ENCODE measurements around the gene C2CD4C.
"Not testable (repeated sequence)": the region's sequence is repeated elsewhere in the genome, so short reads cannot be mapped to it uniquely, and the experiment has no call there.

The C2CD4C gene

DNA sequence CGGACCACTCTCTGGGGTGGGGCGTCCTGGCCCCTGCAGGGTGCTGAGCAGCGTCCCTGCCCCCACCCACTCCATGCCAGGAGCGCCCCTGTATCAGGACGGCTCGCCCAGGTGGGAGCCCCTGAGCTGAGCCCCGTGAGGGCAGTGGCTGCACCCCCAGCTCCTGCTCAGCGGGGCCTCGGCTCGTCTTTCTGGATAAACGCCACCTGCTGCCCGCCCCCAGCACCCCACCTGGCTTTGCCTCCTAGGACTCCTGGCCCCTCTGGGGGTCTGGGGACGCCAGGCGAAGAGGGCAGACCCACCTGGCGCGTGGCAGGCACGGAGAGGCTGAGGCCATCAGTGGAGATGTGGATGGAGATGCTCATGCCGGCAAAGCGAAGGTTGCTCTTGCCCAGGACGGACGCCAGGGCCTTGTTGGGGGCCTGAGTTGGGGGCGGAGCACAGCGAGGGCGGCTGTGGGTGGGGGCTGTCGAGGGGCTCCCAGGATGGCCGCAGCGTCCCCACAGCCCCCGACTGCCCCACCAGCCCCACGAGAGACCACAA lies 29.5 kb upstream of the C2CD4C start:
- DNase-seq = no peak

DNA sequence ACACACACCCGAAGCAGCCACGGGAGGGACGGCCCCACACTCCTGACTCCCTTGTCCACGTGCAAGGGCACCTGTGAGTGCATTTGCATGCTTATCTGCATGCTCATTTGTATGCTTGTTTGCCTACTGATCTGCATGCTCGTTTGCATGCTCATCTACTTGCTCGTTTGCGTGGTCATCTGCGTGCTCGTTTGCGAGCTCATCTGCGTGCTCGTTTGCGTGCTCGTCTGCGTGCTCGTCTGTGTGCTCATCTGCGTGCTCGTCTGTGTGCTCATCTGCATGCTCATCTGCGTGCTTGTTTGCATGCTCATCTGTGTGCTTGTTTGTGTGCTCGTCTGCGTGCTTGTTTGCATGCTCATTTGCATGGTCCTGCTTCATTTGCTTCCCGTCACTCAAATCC lies 28.1 kb upstream of the C2CD4C start:
- DNase-seq = no peak

DNA sequence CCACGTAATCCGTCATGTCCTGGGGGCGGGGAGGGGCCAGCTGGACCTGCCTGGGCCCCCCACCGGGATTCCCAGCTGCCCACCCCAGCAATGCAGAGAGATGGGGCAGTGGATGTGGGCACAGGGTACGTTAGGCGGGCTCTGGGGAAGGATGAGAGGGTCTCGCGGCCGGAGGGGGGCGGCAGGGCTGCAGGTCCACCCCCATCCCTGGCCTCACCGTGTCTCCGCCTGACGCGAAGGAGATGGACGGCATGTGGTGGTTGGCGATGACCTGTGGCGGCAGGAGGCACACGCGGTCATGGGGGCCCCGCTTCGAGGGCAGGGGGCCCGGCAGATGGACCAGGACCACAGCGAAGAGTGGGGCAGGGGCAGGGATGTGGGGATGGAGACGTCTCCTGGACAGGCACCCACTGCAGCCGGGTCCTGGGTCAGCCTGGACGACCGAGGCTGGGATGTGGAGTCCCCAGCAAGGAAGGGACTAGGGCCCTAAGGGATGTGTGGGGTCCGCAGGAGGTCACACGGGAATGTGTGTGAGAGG lies 27.5 kb upstream of the C2CD4C start:
- no peak for DNase-seq

DNA sequence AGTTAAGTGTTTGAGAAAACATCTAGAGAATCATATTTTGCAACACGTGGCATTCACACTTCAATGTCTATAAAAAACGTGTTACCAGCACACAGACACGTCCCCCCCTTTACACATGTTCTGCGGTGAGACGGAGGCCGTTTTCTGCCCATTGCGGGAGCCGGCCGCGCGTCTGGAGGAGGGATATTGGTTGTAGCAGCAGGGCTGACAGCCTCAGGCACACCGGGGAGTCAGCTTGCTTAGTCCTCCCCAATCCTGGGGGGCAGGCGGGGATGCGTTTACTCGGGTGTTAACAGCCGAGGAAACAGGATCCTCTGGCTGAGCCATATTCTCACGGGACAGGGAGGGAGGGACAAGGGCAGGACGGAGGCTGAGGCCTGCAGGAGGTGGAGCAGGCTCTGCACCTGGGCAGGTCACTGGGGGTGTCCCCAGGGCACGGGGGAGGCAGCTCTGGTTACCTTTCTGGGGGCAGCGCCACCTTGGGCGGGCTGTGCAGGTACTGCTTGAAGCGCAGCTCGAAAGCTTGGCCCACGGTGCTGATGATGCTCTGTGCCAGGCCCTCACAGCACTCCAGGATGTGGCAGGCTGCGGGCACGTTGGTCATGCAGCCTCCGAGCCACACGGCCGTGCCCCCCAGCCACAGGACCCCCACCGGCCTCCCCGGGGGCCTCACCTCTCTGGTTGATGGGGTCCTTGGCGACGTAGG lies 26.9 kb upstream of the C2CD4C start:
- peak; percentile 23 for DNase-seq

DNA sequence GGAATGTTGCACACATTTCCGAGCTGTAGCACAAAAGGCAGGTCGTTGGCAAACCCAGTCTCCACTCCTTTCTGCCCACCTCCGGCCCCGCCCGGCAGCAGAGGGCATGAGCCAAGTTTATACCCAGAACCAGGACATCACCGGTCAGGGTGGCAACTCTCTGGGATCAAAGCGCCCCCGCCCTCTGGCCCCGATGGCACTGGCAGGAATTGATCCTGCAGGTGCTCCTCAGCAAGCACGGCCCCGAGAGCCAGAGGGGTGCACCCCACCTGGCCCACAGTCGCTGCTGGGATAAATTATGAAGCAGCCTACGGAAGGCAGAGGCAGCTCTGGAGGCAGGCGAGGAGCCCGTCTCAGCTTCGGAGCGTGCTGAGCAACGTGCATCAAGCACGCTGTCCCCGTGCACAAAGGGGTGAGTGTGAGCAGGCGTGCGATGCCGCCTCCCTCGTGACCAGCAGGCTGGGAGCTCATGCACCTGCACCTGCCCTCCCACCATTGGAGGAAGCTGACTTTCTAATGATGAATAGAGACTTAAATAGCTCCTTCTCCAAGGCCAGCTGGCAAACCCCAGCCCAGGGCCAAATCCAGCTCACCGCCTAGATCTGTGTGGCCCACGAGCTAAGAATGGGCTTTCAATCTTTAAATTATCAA lies 26.2 kb upstream of the C2CD4C start:
- peak; percentile 49 for DNase-seq

DNA sequence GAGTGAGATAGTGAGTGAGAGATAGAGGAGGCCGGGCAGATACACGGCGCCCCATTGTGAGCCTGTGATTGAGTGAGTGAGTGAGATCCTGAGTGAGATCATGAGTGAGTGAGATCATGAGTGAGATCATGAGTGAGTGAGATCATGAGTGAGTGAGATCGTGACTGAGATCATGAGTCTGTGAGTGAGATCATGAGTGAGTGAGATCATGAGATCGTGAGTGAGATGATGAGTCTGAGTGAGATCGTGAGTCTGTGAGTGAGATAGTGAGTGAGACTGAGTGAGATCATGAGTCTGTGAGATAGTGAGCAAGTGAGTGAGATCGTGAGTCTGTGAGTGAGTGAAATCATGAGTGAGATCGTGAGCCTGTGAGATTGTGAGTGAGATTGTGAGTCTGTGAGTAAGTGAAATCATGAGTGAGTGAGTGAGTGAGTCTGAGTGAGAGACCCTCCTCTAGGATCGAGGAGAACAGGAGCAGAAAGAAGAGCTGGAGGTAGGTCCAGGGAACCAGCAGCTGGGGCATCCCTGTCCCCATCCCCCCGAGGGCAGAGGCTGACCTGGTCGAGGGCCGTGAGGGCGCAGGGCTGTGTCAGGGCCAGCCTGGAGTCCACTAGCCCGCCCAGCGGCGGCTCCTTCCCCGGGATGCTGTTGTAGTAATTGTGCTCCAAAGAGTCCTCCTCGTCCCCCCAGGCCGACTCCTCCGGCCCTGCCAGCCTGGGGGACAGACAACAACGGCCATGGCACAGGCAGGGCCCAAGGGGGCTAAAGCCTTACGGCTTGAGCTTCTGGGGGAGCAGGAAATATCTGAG lies 25.4 kb upstream of the C2CD4C start:
- no peak for DNase-seq

DNA sequence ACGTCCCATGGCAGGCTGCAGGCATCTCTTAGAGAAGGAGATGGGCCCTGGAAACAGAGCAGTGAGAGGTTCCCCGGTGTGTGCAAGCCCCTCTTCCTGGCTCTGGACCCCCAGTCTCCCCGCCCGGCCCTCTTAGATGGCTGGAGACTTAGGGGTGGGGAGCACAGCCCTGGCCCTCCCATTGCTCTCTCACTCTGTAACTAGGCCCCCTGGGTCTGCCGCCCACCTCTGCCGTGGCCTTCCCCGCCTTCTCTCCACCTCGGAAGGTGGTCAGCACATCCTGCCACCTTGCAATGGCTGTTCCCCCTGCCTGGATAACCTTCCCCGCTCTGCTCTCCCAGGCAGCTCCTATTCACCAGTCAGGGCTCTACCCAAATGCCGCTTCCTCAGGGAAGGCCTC lies 21.8 kb upstream of the C2CD4C start:
- no peak for DNase-seq

DNA sequence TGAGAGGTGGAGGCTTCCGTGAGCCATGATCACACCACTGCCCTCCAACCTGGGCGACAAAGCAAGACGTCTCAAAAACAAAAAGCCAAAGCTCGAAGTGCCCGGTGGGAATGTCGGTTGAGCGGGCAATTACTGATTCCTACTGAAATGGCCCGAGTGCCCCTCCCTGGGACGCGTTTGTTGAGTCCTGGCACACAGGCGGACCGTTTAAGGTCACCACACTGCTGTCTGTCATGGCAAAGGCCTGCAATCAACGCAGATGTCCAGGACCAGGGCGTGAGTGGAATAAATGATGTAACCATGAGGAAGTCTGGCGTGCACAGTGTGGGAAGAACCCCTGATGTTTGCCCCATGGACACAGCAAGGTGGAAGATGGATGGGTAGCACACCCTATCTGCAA lies 19.2 kb upstream of the C2CD4C start:
- DNase-seq = no peak

DNA sequence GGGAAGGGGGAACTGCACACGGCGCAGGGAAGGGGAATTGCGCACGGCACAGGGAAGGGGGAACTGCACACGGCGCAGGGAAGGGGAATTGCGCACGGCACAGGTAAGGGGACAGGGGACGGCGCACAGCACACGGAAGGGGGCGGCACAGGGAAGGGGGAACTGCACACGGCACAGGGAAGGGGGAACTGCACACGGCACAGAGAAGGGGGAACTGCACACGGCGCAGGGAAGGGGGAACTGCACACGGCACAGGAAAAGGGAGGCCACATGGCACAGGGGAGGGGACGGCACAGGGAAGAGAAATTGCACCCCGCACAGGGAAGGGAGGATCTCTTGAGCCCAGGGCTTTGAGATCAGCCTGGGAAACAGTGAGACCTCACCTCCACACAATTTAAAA lies 18.7 kb upstream of the C2CD4C start:
- not testable (repeated sequence) for DNase-seq

DNA sequence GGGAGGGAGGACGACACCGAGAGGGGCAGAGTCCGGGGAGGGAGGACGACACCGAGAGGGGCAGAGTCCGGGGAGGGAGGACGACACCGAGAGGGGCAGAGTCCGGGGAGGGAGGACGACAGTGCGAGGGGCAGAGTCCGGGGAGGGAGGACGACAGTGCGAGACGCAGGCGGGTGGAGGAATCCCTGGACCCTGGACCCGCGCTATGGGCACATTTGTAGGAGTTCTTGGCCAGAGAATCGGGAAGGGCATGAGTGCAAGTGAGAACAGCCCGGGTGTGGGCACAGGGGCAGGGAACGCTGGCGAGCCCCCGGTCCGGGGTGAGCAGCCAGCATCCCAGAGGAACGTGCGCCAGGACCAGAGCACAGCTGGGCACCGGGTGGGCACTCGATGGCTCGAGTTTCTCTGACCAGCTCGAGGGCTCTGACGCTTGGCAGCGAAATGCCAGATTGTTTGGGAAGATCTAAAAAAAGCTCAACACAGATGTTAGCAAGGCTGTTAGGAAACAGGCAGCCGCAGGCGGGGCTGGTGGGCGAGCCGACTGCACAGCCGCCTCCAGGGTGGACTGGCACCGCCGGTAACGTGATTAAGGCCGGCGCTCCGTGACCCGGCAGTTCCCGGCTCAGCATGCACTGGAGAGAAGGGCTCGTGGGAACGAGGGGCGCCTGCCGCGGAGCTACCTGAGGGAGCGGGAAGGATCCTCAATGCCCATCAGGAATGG lies 17.9 kb upstream of the C2CD4C start:
- no peak for DNase-seq

DNA sequence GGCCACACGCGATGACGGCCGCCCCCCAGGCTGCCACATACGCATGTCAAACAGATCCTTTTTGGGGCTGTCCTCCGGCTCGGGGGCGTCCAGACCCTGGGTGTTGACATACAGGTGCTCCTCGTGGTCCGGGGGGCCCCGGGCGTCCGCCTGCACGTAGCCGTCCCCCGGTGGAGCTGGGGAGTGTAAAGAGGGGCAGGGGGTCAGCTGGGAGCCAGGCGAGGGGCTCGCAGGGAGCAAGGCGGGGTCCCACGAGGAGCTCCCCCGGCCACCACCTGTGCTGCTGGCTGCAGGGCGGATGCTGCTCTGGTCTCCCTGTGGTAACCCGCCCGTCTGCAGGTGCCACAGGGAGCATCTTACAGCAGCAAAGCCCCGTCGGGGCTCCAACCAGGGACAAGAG lies 16.1 kb upstream of the C2CD4C start:
- DNase-seq = no peak

DNA sequence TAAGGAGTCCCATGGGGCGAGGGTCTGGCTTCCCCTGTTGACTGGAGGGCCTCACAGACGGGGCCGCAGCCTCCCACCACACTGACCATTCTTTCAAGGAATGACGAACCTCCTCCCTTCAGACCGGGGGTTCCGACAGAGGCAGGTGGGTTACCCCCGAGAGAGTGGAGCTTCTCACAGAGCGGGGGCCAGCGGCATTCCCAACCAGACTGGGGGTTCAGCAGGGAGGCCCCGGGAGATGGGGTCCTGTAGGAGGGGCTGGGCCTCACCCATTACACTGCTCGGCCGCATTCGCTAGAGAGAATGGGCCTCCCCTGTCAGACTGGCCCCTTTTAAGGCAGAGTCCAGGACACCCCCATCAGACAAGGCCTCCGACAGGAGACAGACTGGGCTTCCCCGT lies 15.6 kb upstream of the C2CD4C start:
- DNase-seq = no peak

DNA sequence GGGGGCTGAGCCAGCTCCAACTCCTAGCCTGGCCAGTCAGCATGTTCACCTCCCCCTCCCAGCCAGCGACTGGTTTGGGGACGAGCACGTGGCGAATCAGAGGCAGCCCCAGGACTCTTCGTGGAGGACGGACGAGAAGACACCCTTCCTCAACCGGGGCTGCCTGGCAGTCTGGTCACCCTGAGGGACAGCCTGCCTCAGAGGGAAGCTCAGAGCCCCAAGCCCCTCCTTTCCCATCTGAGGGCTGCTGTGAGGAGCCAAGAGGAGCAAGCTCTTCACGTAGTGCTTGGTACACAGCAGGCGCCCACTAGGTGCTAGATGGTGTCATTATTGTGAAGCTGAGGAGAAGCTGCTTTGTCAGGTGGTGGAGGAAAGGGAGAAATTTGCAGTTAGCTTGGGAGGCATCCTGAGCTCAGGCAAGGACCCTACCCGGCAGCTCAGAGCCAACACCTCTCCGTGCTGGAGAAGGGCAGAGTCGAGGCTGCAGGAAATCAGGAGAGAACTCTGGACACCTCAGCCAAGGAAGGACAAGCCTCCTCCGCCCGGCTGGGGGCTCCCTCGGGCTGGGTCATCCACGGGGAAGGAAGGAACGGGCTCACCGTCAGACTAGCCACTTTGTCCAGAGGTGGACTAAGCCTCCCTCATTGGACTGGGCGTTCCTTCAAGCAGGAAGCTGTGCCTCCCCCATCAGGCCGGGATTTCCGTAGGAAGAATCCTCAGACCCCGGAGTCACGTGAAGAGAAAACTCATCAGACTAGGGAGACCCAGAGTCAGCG lies 14.9 kb upstream of the C2CD4C start:
- no peak for DNase-seq

DNA sequence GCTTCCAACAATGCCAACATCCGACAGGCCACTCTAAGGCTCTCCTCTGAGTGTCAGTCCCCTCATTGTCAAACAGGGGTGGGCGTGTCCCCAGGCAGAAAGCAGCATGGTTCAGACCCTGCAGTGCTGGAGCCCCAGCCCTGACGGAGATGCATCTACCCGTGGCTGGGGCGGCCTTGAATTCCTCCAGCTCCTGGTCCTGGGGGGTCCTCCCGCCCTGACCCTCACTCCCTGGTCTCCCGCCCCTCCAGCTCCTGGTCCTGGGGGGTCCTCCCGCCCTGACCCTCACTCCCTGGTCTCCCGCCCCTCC lies 13.9 kb upstream of the C2CD4C start:
- not testable (repeated sequence) for DNase-seq

DNA sequence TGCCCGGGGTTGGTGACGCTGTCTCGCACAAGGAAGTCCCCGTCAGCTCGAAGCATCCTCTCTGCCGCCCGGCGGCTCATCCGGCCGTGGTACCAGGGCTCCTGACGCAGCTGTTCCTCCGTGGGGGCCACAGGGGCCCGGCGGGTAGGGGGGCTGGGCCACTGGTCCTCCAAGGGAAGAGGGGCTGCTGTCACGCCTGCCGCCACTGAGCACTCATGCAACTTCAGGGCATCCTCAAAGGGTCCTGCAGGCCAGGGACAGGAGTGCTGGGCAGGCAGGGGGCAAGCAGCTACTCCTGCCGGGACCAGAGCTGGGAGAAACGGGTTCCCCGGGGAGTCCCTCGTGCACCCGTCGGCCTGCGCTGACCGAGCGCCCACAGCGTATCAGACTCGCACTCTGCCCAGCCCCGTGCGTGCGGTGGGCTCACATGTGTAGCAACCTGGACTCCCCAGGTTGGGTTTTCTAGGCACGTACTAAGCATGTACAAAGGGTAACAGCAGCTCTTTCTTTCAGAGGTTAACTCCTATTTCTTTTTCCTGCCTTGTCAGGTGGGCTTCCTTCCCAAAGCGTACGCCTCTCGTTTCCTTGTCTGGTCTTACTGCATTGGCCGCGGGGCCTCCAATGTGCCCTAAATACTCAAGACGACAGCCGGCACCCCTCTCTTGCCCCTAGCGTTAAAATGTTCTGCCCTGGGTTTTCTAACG lies 13.4 kb upstream of the C2CD4C start:
- DNase-seq = no peak

DNA sequence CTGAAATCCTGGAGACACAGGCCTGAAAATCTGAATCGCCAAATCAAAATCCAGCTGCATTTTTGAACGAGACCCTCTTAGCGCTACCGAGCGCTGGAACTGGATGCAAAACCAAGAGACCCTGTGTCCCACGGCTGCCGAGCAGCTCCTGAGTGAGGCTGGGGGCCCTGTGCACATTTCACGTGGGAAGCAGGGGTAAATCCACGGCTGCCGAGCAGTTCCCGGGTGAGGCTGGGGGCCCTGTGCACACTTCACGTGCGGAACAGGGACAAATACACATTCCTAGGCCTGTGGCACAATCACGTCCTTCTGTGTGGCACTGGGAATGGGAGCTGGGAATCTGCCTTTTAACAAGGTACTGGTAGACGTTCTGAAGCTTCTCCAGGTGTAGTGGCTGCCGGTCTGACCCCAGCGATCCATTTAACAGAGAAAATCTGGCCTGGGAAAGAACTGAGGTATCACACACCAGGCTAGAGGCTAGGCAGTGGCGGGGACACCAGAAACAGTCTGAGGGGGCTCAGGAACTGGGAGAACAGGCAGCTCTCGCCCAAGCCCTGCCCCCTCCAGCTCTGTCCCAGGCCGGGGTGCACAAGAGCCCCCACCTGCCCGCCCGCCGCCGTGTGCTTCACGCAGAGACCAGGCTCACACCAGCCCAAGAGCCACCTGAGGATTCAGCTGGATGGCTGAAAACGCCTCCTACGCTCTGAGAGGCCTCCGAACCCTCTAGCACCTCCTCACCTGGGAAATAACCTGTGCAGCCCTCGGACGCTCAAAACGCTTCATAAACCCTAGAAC lies 11.0 kb upstream of the C2CD4C start:
- no peak for DNase-seq

DNA sequence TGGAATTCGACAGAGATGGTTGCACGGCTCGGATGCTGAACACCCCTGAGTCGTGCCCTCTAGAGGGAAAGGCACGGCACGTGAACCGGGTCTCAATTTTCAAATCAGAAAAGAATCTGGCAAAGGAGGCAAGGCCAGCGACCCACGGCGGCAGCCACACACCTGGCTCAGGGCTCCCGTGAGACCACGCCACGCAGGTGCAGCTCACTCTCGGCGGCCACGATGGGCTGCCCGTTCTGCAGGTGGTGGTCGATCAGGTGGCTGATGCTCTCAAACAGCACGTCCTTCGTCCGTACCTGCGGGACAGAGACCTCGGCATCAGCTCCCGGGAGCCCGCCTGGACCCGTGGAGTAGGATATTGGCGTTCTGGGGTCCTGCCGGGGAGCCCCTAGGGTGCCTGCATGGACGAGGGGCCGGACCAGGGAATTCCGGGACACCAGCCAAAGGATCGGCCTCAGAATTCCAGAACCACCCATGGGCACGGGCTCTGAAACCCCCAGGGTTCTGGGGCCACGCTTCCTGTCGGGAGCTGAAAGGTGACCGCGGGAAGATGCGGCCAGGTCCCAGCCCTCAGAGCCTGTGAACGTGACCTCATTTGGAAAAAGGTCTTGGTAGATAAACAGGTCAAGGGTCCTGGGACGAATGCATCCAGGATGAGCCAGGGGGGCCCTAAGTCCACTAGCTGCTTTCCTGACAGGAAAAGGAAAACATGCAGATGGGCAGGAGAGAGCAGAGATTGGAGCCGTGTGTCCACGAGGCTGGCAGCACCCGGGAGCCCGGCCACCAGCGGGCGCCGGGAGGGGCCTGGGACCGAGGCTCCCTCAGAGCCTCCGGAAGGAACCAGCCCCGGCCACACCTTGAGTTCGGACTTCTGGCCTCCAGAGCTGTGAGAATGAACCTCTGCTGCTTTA lies 10.1 kb upstream of the C2CD4C start:
- no peak for DNase-seq

DNA sequence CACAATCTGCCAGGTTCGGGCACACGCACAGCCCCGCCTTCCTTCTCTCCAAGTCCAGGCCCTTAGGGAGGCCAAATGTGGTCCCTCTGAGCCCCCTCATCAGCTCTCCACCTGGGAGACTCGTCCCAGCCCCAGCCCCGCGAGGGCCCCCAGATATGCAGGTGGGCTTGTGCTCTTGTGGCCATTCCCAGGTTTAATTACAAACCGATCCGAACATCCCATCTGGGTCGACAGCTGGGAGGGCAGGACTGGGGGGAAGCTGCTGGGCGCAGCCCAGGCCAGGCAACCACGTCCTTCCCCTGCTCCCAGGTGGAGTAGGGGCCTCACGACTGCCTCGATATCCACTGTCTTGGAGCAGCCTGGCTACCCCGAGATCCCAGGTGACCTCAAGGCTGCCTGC lies 7.5 kb upstream of the C2CD4C start:
- DNase-seq = no peak

DNA sequence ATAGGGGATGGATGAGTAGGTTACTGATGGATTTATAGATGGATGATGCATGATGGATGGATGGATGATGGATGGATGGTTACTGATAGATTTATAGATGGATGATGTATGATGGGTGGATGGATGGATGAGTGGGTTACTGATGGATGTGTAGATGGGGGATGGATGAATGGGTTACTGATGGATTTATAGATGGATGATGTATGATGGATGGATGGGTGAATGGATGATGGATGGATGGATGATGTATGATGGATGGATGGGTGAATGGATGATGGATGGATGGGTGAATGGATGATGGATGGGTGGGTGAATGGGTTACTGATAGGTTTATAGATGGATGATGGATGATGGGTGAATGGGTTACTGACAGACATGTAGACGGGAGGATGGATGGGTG lies 6.3 kb upstream of the C2CD4C start:
- DNase-seq = no peak

All from NCI-H2107 (cell line).